ENCODE measurements around the gene SPP2.

DNA sequence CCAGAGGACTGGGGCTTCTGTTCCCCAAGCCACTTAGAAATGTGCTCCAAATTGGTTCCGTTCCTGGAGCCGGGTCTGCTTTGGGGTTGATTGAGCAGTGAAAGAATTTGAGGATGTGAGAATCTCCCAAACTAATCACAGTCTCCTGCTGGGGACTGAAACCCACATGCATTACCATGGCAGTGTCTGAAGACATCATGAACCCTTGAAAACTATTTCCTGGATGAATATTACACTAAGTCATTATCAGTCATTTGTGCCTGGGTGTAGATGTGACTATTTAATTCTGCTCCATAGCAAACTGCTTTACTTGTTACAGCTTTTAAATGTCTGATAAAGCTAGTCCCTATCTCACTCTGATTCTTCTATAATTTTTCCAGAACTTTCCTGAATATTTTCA lies 27.6 kb downstream of the SPP2 start:
- no peak for TF ChIP-seq ZNF384 (IDR thresholded peaks at IDR 0.05)
- TF ChIP-seq SP1 (IDR thresholded peaks at IDR 0.05) = no peak
- no peak for TF ChIP-seq TARDBP (IDR thresholded peaks at IDR 0.05)
- no peak for TF ChIP-seq BHLHE40 (IDR thresholded peaks at IDR 0.05; ENCODE audit: borderline replicate concordance)

All from HEK293T (cell line).